SK-N-SH treated with all-trans-retinoic acid at 6 μM for 48 hours (cell line): Measurements from ENCODE around the gene PARD3.
A peak's percentile ranks its signal among the peaks of the same experiment; 100 is the strongest.

ENCODE experiments used
- ATAC-seq: fragments of 200-7000 bp; cut with Tn5 transposase; 3 replicates; pipeline ENCODE4 v1.9.1; 2020; ENCODE audit warnings: mild to moderate bottlenecking, moderate library complexity
- ARNTL ChIP-seq: fragments of 450-650 bp; formaldehyde crosslinking; IDR thresholded peaks from 2 replicates; pipeline ENCODE4 v1.5.0; 2020; ENCODE audit warnings: low read depth, mild to moderate bottlenecking, moderate library complexity, borderline replicate concordance
- BACH2 ChIP-seq: fragments of 250-450 bp; sonication (Bioruptor Pico); IDR thresholded peaks from 2 replicates; pipeline ENCODE4 v1.9.0; 2021; ENCODE audit warnings: mild to moderate bottlenecking, borderline replicate concordance
- CSDC2 ChIP-seq: fragments of 250-450 bp; sonication (Bioruptor Pico); IDR thresholded peaks from 2 replicates; pipeline ENCODE4 v1.5.0; 2020; ENCODE audit warnings: mild to moderate bottlenecking, moderate library complexity
- ESRRG ChIP-seq: fragments of 250-450 bp; sonication (Bioruptor Pico); IDR thresholded peaks from 2 replicates; pipeline ENCODE4 v1.6.1; 2021; ENCODE audit warnings: mild to moderate bottlenecking
- GLIS3 ChIP-seq: fragments of 250-450 bp; sonication (Bioruptor Pico); IDR thresholded peaks from 2 replicates; pipeline ENCODE4 v1.5.0; 2020; ENCODE audit warnings: mild to moderate bottlenecking, moderate library complexity
- OSR1 ChIP-seq: fragments of 250-450 bp; sonication (Bioruptor Pico); IDR thresholded peaks from 2 replicates; pipeline ENCODE4 v1.8.0; 2022; ENCODE audit warnings: moderate library complexity, mild to moderate bottlenecking, inconsistent platforms
- PPARA ChIP-seq: fragments of 250-450 bp; sonication (Bioruptor Pico); IDR thresholded peaks from 2 replicates; pipeline ENCODE4 v1.5.0; 2020; ENCODE audit warnings: mild to moderate bottlenecking, borderline replicate concordance
- RARB ChIP-seq: fragments of 250-450 bp; sonication (Bioruptor Pico); IDR thresholded peaks from 2 replicates; pipeline ENCODE4 v1.8.0; 2021; ENCODE audit warnings: mild to moderate bottlenecking, moderate library complexity
- SNAI2 ChIP-seq: fragments of 250-450 bp; sonication (Bioruptor Pico); IDR thresholded peaks from 2 replicates; pipeline ENCODE4 v1.5.0; 2020; ENCODE audit warnings: mild to moderate bottlenecking, moderate library complexity
- TCF4 ChIP-seq: fragments of 250-450 bp; sonication (Bioruptor Pico); IDR thresholded peaks from 2 replicates; pipeline ENCODE4 v1.8.0; 2021; ENCODE audit warnings: mild to moderate bottlenecking, moderate library complexity, borderline replicate concordance
- TSHZ2 ChIP-seq: fragments of 250-450 bp; sonication (Bioruptor Pico); IDR thresholded peaks from 2 replicates; pipeline ENCODE4 v1.5.0; 2020; ENCODE audit warnings: mild to moderate bottlenecking, moderate library complexity
- ZFP30 ChIP-seq: fragments of 450-650 bp; formaldehyde crosslinking; IDR thresholded peaks from 2 replicates; pipeline ENCODE4 v1.5.0; 2022; ENCODE audit warnings: mild to moderate bottlenecking, moderate library complexity
- ZNF565 ChIP-seq: fragments of 450-650 bp; formaldehyde crosslinking; conservative IDR thresholded peaks from 2 replicates; pipeline ENCODE4 v1.5.0; 2020; ENCODE audit warnings: low read depth, mild to moderate bottlenecking, moderate library complexity
- ZNF70 ChIP-seq: fragments of 450-650 bp; formaldehyde crosslinking; IDR thresholded peaks from 2 replicates; pipeline ENCODE4 v1.5.0; 2020; ENCODE audit warnings: mild to moderate bottlenecking, moderate library complexity
- ZNF8 ChIP-seq: fragments of 450-650 bp; formaldehyde crosslinking; IDR thresholded peaks from 2 replicates; pipeline ENCODE4 v1.5.0; 2020; ENCODE audit warnings: mild to moderate bottlenecking, moderate library complexity
- TF ChIP-seq, protein P1 (sequence below): fragments of 250-450 bp; sonication (Bioruptor Pico); IDR thresholded peaks from 2 replicates; pipeline ENCODE4 v1.5.1; 2021; ENCODE audit warnings: mild to moderate bottlenecking, moderate library complexity
- TF ChIP-seq, protein P2 (sequence below): fragments of 250-450 bp; sonication (Bioruptor Pico); IDR thresholded peaks from 2 replicates; pipeline ENCODE4 v1.8.0; 2021; ENCODE audit warnings: low read depth, mild to moderate bottlenecking, moderate library complexity, borderline replicate concordance
- TF ChIP-seq, protein P3 (sequence below): fragments of 250-450 bp; sonication (Bioruptor Pico); IDR thresholded peaks from 2 replicates; pipeline ENCODE4 v1.8.0; 2020; ENCODE audit warnings: mild to moderate bottlenecking, moderate library complexity, borderline replicate concordance
- TF ChIP-seq, protein P4 (sequence below): fragments of 250-450 bp; sonication (Bioruptor Pico); IDR thresholded peaks from 2 replicates; pipeline ENCODE4 v1.5.1; 2020; ENCODE audit warnings: low read depth, mild to moderate bottlenecking, moderate library complexity

PARD3 gene

DNA sequence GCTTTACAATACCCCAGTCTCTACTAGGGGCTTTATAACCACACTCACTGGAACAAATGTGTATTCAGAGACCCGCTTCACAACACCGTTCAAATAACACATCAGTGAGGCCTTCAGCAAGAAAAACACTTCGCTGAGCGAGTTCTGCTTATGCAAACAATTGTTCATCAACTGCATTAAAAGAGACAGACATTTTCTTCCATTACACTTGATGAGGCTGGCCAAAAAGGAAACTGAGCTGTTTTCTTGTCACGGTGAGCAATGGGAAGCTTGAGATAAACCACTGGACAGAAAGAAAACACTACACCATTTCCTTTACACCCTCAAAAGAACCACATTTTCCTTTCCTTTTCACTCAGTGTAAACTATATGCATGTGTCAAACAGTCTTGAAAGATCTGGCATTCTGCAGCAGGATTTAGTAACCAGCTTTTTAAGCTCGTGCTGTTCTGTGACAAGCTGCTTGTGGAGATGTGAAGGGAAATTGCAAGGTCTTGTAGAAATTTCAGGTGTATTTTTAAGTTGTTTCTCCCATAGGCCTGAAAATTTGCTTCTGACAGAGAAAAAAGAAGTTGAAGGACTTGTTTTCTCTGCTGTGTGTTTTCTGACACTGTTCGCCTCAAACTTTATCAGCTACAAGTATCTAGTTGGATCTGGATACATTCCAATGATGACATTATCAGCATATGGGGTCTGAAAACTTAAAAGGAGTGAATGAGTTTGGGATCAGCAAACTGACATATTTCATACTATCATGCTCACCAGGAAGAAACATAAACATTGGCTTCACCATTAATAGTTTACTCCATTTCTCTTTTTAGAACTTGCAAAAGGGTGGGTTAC is 693.1 kb downstream of the PARD3 start:
- peak; percentile 57 for ATAC-seq
- TF ChIP-seq ZFP30 (CRISPR knock-in tag) (no peak), BACH2 (CRISPR knock-in tag) (no peak), TCF4 (CRISPR knock-in tag) (no peak), GLIS3 (CRISPR knock-in tag) (no peak), ZNF565 (CRISPR knock-in tag) (no peak), ESRRG (CRISPR knock-in tag) (no peak), RARB (no peak), ARNTL (CRISPR knock-in tag) (no peak), PPARA (CRISPR knock-in tag) (no peak), TSHZ2 (CRISPR knock-in tag) (no peak), CSDC2 (no peak), SNAI2 (CRISPR knock-in tag) (no peak)
- TF ChIP-seq, protein P1, sequence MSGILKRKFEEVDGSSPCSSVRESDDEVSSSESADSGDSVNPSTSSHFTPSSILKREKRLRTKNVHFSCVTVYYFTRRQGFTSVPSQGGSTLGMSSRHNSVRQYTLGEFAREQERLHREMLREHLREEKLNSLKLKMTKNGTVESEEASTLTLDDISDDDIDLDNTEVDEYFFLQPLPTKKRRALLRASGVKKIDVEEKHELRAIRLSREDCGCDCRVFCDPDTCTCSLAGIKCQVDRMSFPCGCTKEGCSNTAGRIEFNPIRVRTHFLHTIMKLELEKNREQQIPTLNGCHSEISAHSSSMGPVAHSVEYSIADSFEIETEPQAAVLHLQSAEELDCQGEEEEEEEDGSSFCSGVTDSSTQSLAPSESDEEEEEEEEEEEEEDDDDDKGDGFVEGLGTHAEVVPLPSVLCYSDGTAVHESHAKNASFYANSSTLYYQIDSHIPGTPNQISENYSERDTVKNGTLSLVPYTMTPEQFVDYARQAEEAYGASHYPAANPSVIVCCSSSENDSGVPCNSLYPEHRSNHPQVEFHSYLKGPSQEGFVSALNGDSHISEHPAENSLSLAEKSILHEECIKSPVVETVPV (CRISPR knock-in tag): no peak
- TF ChIP-seq, protein P2, sequence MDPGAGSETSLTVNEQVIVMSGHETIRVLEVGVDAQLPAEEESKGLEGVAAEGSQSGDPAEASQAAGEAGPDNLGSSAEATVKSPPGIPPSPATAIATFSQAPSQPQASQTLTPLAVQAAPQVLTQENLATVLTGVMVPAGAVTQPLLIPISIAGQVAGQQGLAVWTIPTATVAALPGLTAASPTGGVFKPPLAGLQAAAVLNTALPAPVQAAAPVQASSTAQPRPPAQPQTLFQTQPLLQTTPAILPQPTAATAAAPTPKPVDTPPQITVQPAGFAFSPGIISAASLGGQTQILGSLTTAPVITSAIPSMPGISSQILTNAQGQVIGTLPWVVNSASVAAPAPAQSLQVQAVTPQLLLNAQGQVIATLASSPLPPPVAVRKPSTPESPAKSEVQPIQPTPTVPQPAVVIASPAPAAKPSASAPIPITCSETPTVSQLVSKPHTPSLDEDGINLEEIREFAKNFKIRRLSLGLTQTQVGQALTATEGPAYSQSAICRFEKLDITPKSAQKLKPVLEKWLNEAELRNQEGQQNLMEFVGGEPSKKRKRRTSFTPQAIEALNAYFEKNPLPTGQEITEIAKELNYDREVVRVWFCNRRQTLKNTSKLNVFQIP (CRISPR knock-in tag): no peak
- TF ChIP-seq, protein P3, sequence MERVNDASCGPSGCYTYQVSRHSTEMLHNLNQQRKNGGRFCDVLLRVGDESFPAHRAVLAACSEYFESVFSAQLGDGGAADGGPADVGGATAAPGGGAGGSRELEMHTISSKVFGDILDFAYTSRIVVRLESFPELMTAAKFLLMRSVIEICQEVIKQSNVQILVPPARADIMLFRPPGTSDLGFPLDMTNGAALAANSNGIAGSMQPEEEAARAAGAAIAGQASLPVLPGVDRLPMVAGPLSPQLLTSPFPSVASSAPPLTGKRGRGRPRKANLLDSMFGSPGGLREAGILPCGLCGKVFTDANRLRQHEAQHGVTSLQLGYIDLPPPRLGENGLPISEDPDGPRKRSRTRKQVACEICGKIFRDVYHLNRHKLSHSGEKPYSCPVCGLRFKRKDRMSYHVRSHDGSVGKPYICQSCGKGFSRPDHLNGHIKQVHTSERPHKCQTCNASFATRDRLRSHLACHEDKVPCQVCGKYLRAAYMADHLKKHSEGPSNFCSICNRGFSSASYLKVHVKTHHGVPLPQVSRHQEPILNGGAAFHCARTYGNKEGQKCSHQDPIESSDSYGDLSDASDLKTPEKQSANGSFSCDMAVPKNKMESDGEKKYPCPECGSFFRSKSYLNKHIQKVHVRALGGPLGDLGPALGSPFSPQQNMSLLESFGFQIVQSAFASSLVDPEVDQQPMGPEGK: no peak

DNA sequence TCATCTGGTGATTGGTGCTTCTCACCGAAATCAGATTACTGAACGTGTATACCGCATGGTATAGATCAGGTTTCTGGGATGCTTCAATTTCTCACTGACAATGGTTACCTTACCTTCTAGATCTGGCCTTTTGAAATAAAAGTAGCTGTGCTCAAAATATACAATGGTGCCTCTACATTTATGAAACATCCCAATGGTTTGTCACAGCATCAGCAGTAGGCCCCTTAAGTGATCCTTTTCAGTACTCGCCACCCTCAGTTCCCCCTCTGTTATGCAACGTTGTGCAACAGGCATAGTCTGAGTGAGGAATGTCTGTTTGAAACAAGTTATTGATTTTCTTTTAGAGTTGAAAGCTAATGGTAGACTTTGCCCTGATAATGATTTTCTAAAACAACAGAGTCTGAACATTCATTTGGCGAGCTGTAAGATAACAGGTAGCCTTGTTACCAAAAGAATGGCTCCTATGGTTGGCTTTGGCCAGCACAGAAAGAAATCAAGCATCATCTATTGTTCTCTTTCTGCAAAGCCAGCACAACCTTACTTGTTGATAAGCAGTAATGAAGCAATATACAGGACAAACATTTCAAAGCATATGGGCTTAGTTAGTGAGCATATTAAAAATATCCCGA is 693.9 kb downstream of the PARD3 start:
- TF ChIP-seq, protein P2 (CRISPR knock-in tag): no peak
- TF ChIP-seq SNAI2 (CRISPR knock-in tag): no peak
- no peak for TF ChIP-seq ZNF70 (CRISPR knock-in tag)
- TF ChIP-seq BACH2 (CRISPR knock-in tag): no peak
- TF ChIP-seq, protein P4, sequence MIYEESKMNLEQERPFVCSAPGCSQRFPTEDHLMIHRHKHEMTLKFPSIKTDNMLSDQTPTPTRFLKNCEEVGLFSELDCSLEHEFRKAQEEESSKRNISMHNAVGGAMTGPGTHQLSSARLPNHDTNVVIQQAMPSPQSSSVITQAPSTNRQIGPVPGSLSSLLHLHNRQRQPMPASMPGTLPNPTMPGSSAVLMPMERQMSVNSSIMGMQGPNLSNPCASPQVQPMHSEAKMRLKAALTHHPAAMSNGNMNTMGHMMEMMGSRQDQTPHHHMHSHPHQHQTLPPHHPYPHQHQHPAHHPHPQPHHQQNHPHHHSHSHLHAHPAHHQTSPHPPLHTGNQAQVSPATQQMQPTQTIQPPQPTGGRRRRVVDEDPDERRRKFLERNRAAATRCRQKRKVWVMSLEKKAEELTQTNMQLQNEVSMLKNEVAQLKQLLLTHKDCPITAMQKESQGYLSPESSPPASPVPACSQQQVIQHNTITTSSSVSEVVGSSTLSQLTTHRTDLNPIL: no peak
- no peak for TF ChIP-seq TCF4 (CRISPR knock-in tag)
- no peak for TF ChIP-seq ZNF8 (CRISPR knock-in tag)
- no peak for TF ChIP-seq OSR1 (CRISPR knock-in tag)
- no peak for TF ChIP-seq ARNTL (CRISPR knock-in tag)
- ATAC-seq: no peak
